Stimulated activated CD4-positive, alpha-beta T cell treated with anti-CD3 and anti-CD28 coated beads, TNF-alpha, amount 100 ng/mL, for 24 hours (primary cell): Measurements from ENCODE around the gene EIF4E3.

ENCODE experiments used
- DNase-seq, 3 experiments: peaks; one replicate each; pipeline ENCODE4 v3.0.0-alpha.2; 2020; ENCODE audit warnings: low read depth in 3 of 3

Gene EIF4E3

DNA sequence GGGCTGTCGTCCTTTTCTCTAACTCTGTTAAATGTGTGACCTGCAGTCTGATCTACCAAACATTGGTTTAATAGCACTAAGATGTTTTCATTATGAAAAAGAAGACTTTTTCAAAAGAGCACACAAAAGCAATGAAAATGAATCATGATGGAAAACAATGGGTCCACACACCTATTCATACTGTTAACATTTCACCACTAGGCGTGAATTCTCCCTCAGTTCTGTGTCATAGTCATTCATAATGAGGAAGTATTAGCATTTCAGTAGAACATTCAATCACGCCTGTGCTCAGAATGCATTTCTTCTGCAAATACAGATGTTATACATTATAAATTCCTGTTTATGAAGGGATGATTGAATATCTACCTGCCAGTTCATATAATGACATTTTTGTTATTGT is 35.9 kb downstream of the EIF4E3 start:
- no peak for DNase-seq

DNA sequence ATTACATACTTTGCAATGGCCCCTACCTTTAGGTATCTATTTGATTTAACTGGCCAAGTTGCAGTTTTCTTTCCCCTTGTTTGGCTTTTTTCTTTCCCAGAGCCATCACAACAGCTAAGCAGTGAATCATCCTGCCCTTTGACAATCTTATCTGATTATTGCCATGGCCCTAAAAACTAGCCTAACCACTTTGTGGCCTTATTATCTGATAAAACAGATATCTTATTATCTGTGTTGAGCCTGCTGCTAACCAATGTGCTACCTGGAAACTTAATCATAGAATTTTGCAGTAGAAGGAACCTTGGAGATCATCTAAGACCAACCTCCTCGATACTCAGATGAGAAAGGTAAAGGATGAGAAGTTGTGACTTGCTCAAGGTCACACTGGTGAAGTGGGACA is 37.1 kb downstream of the EIF4E3 start:
- DNase-seq, result no peak

DNA sequence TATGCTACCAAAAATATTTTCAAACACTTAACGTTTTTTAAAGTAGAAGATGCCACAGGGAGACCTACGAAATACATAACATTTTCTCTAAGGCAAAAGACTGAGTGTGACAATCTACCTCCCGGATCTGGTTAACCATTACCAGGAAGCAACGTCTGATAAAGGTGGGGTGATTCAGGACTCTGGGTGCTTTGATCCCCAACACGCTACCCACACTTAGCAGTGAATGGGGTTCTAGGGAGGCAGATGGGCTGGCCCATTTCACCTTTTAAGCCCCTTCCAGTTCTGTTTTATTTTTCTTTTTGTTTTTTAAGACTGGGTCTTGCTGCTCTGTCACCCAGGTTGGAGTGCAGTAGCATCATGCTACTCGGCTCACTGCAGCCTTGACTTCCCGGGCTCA is 39.5 kb downstream of the EIF4E3 start:
- DNase-seq, result no peak

DNA sequence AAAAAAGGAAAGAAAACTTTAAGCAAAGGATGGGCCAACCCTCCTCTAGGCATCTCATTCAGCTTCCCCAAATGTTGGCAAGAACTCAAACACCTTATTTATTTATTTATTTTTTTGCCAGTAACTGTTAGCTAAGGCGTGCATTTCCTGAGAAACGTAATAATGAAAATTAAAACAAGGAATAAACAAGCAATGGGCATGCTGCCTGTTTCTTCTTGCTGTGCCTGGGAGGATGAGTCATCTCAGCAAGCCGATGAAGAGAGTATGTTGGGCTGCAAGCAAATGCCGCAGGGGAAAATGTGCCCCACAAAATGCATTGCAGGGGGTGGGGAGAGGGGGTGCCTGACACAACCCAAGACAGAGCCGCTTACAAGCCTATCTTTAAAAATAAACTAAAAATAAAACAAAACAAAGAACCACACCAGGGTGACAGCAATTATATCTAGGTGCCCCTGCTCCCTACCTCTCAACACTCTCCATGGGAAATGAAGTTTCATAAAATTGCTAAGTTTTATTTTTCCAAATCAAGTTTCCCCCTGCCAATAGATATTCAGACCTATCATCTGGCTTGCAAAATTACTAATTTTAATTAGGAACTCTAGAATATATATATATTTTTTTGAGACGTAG is 40.3 kb downstream of the EIF4E3 start:
- no peak for DNase-seq

DNA sequence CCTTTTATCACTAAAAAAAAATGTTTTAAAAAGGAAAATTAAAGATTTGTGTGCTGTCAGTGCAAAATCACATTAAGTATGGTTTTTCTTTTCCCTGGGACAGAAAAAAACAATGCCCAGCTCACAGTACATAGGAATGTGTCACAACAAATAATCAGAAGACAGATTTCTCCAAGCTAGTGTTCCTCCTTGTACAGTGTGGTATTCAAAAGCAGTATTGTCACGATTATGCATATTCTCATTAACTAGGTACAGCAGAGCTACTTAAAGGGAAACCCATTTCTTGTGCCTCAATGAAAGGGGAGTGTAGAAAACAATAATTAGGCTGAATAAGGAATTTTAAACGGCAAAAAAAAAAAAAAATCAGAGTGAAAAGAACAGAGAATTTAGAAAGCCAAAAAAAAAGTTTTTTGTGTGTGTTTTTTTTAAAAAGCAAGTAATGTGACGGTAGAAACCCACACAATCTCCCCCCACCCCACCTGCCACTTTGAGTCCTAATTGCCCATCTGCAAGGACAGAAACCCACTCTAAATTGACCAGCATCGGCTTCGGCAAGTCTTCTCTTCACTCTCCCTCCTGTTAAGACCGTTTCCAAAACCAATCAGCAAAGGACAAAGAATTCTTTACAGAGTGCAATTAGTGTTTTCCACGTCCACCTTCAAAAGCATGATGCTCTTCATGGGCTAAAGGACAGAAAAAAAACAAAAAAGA is 41.0 kb downstream of the EIF4E3 start:
- no peak for DNase-seq

DNA sequence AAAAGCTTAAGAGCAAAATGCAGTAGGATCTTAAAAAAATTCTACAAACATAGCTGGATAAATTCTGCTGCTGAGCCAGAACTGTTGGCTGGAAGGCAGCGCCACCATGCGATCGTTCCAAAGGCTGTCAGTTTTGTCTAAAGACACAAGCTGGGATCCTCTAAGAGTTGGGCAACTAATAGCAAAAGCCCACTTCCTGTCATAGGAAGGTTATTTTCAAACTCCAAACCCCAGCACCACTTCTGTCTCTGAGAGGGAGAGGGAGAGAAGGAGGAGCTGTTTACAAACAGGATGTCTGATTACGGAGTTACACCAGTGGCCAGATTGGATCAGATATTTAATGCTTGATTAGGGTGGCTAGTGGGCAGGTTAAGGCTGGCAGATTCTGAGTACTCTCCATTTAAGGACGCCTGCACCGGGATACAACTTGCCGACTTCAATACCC is 44.0 kb downstream of the EIF4E3 start:
- DNase-seq, result peak in 1 of 3 experiments; percentile 35

DNA sequence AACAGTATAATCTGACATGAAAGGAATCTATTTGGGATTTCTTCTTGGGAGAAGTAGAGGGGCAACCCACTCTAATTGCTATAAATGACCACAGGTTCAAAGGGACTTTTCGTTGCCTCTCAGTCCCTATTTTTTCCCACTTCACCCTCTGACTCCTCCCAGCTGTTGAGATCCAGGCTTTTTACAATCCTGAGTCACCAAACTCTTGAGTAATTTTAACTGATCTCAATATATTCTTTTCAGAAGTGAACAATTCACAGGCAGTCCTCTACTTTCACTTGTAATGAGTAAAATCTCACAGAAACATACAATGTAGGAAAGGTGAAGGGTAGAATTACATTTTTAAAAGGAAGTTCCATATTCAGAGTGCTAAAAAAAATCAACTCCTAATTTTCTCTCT is 44.6 kb downstream of the EIF4E3 start:
- DNase-seq, result no peak

DNA sequence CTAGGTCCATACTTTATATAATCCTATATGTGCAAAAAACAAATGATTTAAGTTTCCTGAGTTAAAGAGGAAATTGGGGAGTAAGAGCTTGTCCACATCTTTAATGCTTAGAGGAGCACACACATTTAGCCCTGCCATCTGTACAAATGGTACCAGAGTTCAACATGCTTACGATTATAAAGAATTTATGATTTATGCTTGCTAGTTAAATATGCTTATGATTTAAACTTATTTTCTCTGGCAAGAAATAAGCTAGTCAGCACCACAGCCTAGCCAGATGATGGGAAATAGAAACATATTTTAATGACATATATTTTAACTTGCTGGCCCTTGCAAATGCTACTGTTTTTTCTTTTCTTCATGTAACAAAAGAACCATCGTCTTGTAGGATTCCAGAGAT is 48.3 kb downstream of the EIF4E3 start:
- no peak for DNase-seq

DNA sequence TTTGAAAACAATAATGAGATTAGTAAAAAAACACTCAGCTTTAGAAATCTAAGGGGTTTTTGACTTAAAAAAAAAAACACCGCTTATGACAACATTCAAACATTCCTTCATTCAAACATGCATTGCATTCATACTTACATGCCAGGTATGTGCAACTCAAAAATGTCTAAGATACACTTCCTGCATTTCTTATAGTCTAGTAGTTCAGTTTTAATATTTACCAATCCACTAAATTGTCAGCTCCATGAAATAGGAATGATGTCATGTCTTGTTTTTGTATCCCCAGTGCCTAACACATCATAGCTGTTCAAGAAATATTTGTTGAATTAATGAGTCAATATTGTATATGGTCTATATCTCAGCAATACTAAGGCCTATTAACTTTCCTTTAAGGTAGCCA is 51.7 kb downstream of the EIF4E3 start:
- no peak for DNase-seq

DNA sequence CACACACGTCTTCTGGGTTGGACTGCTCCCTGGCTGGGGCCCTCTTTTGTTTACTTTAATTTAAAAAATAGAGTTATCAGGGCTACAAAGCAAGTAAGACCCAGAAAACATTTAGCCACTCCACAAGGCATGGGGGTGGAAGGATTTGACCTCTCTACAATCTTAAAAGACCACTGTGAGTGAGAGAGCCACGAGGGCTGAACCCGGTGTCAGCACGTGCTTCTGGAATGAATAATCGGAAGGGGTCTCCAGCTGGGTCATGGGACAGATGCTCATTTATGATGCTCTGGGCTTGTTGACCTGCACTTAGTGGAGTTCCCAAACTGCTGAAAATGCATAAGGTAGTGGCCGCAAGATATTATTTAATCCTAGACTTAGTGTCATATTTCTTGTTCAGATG is 52.4 kb downstream of the EIF4E3 start:
- no peak for DNase-seq

DNA sequence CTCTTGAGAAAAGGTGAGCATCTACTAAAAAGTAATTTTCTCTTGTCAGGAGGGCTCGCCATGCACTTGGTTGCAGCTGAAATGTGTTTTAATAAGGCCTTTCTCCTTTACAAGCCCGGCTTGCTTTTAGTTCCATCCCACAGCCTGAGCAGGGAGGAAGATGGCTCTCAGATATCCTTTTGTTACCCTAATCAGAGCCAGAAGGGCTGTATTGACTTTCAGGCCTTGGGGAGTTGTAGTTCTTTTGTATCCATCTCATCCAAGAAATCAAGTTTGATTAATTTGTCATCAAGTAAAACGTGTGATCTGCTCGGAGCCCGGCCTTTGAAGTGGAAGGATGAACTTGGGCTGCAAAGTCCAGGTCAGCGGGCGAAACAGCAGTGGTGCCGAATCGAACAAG is 52.9 kb downstream of the EIF4E3 start:
- DNase-seq, result no peak

DNA sequence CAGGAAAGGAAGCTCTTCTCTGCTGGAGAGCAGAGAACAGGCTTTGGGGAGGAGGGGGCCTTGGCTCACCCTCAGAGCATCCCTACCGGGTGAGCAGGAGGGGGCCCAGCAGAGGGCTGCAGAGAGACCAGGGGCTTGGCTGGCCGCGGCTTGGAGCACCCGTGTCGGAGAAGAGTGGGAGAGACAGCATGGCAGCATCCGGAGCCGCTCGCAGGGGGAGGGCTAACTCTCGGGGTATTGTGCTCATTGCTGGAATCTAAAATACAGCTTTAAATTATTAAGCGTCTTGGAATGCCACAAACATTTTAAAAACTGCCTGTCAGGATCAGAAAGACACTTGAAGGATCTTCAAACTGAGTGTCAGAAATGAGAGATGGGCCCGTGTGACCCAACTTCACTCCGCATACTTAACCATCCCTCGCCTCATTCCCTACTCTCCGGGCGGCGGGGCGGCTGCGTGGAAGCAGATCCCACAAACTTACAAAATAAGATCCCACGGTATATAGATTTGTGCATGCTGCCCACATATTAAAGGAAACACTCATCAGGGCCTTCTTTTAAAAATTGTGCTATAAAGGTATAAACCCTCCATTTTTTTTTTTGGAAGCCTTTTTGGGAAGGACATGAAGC is 53.9 kb downstream of the EIF4E3 start:
- no peak for DNase-seq

DNA sequence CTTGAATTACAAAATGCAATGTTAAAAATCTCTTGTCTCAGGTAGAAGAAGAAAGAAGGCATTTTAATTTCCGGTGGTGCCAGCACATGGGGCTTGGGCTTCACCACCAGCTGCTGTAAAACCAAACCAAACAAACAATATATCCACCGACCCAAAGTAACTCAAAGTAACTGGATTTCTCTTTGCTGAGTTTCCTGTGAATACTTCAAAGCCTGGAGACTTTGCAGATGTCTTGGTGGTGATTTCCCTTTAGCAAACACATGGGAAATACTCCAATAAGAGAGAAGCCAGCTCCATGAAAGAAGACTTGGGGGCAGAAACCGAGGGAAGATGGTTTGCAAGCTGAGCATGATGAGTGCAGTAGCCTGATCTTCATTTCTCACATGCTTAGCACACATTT is 62.6 kb downstream of the EIF4E3 start:
- no peak for DNase-seq

DNA sequence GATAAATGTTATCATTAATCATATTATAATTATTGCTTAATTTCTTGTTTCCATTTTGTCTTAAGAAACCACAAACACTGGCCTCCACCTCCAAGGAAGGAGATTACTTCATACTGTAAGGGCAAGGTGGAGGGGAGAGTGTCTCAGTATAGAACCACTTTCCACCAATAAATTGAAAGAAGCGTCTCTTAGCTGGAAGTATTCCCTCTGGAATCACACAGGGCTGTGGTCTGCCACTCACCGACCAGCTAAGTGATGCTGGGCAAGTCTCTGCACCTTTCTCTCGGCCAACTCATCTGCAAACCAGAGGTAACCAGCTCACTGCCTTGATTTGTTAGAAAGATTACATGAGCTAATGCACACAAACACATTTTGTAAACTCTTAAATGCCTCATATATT is 63.1 kb downstream of the EIF4E3 start:
- DNase-seq, result no peak

DNA sequence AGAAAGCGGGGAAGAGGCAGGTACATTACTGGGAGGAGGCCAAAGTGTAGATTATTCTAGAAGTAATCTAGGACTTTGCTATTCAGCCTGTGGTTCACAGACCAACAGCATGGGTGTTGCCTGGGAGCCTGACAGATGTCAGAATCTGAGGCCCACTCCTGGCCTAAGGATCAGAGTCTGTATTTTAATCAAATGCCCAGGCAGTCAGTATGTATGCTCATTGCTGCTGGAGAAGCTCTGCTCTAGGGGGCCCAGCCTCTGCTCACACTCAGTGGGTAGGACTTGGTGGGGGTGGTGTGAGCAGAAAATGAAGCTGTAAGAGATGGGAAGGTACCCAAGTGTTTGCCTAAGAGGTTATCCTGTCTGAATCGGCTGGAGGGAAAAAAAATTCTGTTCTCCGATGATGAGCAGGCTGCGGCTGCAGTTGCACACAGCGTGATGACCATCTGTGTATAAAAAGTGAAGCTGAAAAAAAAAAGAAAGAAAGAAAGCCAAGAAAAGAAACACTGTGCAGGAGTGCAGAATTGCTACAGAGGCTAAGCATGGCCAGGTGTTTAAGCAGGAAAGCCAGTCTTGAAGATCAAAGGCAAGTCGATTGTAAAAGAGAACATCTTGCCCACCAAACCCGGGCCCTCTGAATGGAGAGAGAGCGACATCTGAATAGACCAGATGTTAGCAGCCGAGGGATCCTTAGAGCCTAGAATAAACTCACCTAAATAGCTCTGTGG is 65.2 kb downstream of the EIF4E3 start:
- no peak for DNase-seq

DNA sequence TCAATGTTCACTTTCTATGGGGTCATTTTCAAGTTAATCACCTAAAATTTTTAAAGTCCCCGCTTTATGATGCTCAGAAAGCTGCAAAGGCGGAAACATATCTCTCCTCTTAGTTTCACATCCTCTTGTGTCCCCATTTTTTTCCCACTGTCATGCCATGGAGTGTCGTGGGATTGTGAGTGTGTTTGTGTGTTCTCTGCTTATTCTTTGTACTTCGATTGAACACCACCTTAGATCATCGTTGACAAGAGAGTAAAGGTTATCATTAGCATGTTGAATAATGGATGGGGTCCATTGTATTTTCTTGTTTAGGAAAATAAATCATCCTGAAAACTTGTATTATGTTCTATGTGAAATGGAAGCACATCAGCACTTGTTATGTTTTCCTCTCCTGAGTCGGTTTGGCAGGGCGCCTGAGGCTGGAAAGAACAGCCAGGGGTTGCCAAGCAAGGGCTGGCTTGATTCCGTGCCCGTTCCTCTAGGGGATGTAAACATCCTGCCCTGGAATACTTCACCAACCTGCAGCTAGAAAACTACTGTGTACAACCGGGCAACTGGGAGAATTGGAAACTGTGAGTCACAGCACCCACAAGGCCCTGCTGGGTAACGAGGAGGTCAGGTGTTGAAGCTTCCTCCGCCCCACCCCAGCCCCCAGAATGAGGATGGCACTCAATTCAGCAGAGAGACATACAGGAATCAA is 67.2 kb downstream of the EIF4E3 start:
- no peak for DNase-seq

DNA sequence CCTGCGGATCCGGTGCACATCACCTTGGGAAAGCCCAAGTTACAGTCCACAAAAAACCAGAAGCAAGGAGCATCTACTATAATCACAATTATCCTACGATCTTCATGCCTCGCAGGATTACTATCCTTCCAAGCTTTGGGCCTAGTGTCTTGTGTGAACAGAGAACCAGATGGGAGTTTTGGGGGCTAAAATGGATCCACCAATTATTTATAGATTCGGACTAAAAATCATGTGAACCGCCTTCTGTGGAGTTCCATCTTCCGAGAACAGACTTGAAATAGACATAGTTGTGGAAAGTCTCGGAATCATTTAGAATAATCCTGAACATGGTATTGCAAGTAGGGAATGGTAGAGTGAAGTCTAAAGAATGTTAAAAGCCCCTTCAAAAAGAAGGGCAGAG is 70.1 kb downstream of the EIF4E3 start:
- DNase-seq, result no peak

DNA sequence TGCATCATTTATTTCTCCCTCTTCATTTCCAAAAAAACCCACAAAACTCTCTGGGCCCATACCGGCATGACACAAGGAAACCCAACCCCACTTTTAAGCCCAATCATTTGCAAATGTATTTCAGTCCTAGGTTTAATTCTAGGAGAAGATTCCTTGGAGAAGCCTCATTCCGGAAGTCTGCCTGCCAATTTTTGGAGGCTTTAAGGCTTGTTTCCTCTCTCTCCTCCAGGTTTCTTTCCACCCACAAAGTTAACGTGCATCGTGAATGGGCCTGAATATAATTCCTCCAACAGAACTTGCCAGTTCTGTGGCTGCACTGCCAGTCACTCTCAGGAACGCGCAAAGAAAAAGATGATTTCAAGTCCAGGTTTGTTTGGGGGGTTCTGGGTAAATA is 71.8 kb downstream of the EIF4E3 start:
- DNase-seq, result no peak

DNA sequence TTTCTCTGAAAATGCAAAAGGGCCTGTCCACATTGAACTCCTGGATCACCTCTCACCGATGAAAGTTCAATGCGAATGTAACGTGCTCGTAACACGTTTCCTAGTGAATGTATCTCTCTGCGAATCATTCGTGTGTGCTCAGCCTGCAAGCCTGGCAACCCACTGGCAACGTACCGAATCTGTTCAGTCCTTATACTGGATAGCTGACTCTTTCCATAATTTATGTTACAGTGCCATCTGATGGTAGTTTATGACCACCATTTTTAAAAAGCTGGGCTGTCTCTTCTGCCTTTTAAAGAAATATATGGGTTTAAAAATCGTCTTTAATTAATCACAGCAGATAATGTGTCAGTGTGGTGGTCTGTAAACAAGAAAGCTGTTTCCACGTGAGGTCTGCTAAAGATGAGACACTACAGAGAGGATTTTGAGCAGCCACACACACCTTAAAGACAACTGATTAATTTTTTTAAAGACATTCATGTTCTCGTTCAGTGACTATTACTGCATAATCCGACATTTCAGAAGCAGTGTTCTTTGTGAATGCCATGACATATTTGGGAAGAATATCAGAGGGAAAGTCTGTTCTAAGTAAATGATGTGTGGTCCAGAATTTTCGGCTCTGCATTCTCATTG is 72.3 kb downstream of the EIF4E3 start:
- DNase-seq, result peak in 2 of 3 experiments; percentile 2 to 5

DNA sequence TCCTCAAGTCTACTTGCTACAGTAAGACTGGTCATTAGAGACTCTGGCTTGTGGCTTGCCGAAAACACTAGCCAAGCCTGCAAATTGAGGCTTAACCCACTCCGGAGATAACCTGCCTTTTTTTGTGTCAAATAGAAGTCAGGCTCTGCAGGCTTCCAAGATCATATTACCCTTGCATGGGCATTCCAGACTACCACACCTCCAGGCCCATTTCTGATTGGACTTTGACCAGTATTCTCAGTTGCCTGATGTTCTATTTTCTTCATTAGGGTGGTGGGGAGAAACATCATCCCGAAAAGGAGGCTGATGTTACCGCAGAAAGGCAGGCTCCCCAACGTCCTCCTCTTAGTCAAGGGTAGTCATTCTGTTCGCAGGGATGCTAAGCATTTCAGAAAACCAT is 73.6 kb downstream of the EIF4E3 start:
- DNase-seq, result no peak

DNA sequence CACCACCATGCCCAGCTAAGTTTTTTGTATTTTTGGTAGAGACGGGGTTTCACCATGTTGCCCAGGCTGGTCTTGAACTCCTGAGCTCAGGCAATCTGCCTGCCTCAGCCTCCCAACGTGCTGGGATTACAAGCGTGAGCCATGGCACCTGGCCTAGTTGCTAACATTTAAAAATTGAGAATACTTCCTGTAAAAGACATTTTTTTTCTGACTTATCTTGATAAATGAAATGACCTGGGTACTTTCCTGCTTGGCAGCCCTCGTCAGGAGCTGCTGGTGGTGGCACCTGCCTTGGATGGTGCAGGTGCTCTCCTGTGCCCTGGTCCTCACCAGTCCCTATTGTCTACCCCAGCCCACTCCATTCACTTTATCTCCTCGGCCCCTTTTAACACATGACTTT is 74.8 kb downstream of the EIF4E3 start:
- DNase-seq, result no peak

DNA sequence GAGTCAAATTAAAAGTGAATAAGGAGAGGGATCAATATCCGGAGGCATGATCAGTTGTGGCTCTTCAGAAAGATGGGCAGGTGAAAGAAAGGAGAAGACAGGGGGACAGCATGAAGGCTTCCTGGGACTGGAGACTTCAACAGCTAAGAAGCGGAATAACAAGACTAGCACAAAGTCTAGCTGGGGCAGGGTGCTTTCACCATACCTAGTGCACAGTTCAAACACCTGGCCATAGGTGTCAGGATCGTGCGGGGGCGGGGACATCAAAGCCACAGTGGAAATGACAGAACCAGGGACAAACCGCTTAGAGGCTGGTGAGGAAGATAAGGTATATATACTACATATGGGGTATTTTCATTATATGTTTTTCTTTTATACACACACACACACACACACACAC is 75.4 kb downstream of the EIF4E3 start:
- DNase-seq, result no peak
